ENCODE data around the gene LAPTM5. TPM values are rescaled to one million over a fixed set of nuclear protein-coding genes. Genes with fewer than 3 reads are reported as not detected.

Gene LAPTM5
- total RNA-seq, 1 experiment from 2014 or later, result 1.5 TPM

GRCh38 chr1:30735124-30735523 lies 22.4 kb downstream of the LAPTM5 start:
- Histone ChIP-seq H3K9me3 (ENCODE audit: control insufficient read depth in 1 of 2, insufficient read depth in 1 of 2, low read depth in 1 of 2, low read length in 2 of 2) (no peaks in the 10 kb centered on the region), H3K27me3 (ENCODE audit: insufficient read depth, low read length) (no peaks in the 10 kb centered on the region), H3K79me2 (ENCODE audit: insufficient read depth, low read length) (no peaks in the 10 kb centered on the region), H4K20me1 (ENCODE audit: insufficient read depth) (no peaks in the 10 kb centered on the region), H3K4me1 (ENCODE audit: control insufficient read depth in 1 of 2, insufficient read depth in 2 of 2, low read length in 2 of 2) (no peaks in the 10 kb centered on the region), H3K4me3 (replicated peaks in 1 of 2; ENCODE audit: low read depth in 1 of 2, low read length in 2 of 2) (no peak overlapping the region), H2AFZ (ENCODE audit: low read depth, low read length, poor library complexity, severe bottlenecking) (no peak overlapping the region), H3K9me2 (ENCODE audit: insufficient read depth) (no peaks in the 10 kb centered on the region), H3K4me2 (ENCODE audit: low read length) (no peak overlapping the region), H3K27ac (ENCODE audit: low read depth, low read length) (no peak overlapping the region), H3K36me3 (ENCODE audit: control insufficient read depth in 1 of 2, insufficient read depth in 2 of 2, low read length in 2 of 2) (no peaks in the 10 kb centered on the region), H3K9ac (ENCODE audit: low read length) (no peak overlapping the region)
- no peak for DNase-seq (ENCODE audit: low read depth, low spot score)
- BruUV-seq (replicated peaks), result no TSS peak
- TF ChIP-seq SRF (IDR thresholded peaks at IDR 0.05; ENCODE audit: low read depth) (no peak), POLR2AphosphoS5 (IDR thresholded peaks at IDR 0.05; ENCODE audit: low read depth, low read length) (no peak), EZH2 (IDR thresholded peaks at IDR 0.05) (no peak), EGR1 (IDR thresholded peaks at IDR 0.05; ENCODE audit: low read depth) (no peak), SIN3A (IDR thresholded peaks at IDR 0.05; ENCODE audit: low read depth) (no peak), POLR2A (IDR thresholded peaks at IDR 0.05; ENCODE audit: borderline replicate concordance, extremely low read depth, insufficient read depth, insufficient read length) (no peak), YY1 (IDR thresholded peaks at IDR 0.05; ENCODE audit: extremely low read depth, insufficient replicate concordance, low read depth, low read length) (no peak), TCF7L2 (IDR thresholded peaks at IDR 0.05; ENCODE audit: borderline replicate concordance, extremely low read depth, insufficient read depth, insufficient read length) (no peak), ZNF274 (IDR thresholded peaks at IDR 0.05; ENCODE audit: low read depth, low read length) (no peak)
- ChIA-PET CTCF (no interaction called here), RAD21 (ENCODE audit: low non-redundant PET in 1 of 2, low total read pairs in 2 of 2, uncharacterized antibody in 2 of 2, unreplicated experiment in 2 of 2) (no interaction called here), POLR2A (no interaction called here)
- no peak for ATAC-seq
- intact Hi-C loops (cut with micrococcal nuclease), result no loop called here

- Histone ChIP-seq H3K27me3 (ENCODE audit: insufficient read depth, low read length) (no peaks in the 10 kb centered on the region), H3K27ac (ENCODE audit: low read depth, low read length) (no peak overlapping the region), H2AFZ (ENCODE audit: low read depth, low read length, poor library complexity, severe bottlenecking) (no peak overlapping the region), H3K9me3 (ENCODE audit: control insufficient read depth in 1 of 2, insufficient read depth in 1 of 2, low read depth in 1 of 2, low read length in 2 of 2) (no peaks in the 10 kb centered on the region), H3K79me2 (ENCODE audit: insufficient read depth, low read length) (no peaks in the 10 kb centered on the region), H3K4me1 (ENCODE audit: control insufficient read depth in 1 of 2, insufficient read depth in 2 of 2, low read length in 2 of 2) (no peaks in the 10 kb centered on the region), H3K9me2 (ENCODE audit: insufficient read depth) (no peaks in the 10 kb centered on the region), H3K4me2 (ENCODE audit: low read length) (no peak overlapping the region), H3K9ac (ENCODE audit: low read length) (no peak overlapping the region), H4K20me1 (ENCODE audit: insufficient read depth) (no peaks in the 10 kb centered on the region), H3K4me3 (replicated peaks in 1 of 2; ENCODE audit: low read depth in 1 of 2, low read length in 2 of 2) (no peak overlapping the region), H3K36me3 (ENCODE audit: control insufficient read depth in 1 of 2, insufficient read depth in 2 of 2, low read length in 2 of 2) (no peaks in the 10 kb centered on the region)
- RAD21 ChIA-PET (ENCODE audit: low non-redundant PET in 1 of 2, low total read pairs in 2 of 2, uncharacterized antibody in 2 of 2, unreplicated experiment in 2 of 2), result no interaction called here
- DNase-seq (ENCODE audit: low read depth, low spot score), result no peak
- TF ChIP-seq EZH2phosphoT487 (IDR thresholded peaks at IDR 0.05; ENCODE audit: borderline replicate concordance), result no peak
- TF ChIP-seq, protein P1, sequence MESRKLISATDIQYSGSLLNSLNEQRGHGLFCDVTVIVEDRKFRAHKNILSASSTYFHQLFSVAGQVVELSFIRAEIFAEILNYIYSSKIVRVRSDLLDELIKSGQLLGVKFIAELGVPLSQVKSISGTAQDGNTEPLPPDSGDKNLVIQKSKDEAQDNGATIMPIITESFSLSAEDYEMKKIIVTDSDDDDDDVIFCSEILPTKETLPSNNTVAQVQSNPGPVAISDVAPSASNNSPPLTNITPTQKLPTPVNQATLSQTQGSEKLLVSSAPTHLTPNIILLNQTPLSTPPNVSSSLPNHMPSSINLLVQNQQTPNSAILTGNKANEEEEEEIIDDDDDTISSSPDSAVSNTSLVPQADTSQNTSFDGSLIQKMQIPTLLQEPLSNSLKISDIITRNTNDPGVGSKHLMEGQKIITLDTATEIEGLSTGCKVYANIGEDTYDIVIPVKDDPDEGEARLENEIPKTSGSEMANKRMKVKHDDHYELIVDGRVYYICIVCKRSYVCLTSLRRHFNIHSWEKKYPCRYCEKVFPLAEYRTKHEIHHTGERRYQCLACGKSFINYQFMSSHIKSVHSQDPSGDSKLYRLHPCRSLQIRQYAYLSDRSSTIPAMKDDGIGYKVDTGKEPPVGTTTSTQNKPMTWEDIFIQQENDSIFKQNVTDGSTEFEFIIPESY (IDR thresholded peaks at IDR 0.05; ENCODE audit: extremely low read depth, insufficient replicate concordance, low read length), result no peak
- no peak for TF ChIP-seq TCF7L2 (IDR thresholded peaks at IDR 0.05; ENCODE audit: borderline replicate concordance, extremely low read depth, insufficient read depth, insufficient read length)
- no peak for TF ChIP-seq MAX (IDR thresholded peaks at IDR 0.05)
- no peak for TF ChIP-seq JUND (IDR thresholded peaks at IDR 0.05)
- no peak for TF ChIP-seq EGR1 (IDR thresholded peaks at IDR 0.05; ENCODE audit: low read depth)
- no peak for TF ChIP-seq FOSL1 (IDR thresholded peaks at IDR 0.05; ENCODE audit: low read depth)
- TF ChIP-seq ATF3 (IDR thresholded peaks at IDR 0.05), result no peak
- no peak for TF ChIP-seq SRF (IDR thresholded peaks at IDR 0.05; ENCODE audit: low read depth)
- no peak for TF ChIP-seq EZH2 (IDR thresholded peaks at IDR 0.05)
- TF ChIP-seq POLR2A (IDR thresholded peaks at IDR 0.05; ENCODE audit: borderline replicate concordance, extremely low read depth, insufficient read depth, insufficient read length), result no peak
- no peak for TF ChIP-seq SP1 (IDR thresholded peaks at IDR 0.05; ENCODE audit: low read depth)
- CTCF ChIA-PET, result no interaction called here
- ATAC-seq, result no peak
- intact Hi-C loops (cut with micrococcal nuclease), result no loop called here
- POLR2A ChIA-PET, result interaction anchor here (0.6 kb wide), 1 partner anchor 97 kb away, joined by 3 read pairs; no protein-coding TSS in a partner anchor
- BruUV-seq (replicated peaks), result no TSS peak
Observed at GRCh38 chr1:30734580-30734979, 23.0 kb downstream of the LAPTM5 start.

Measured in HCT116 (cell line).